Stimulated activated CD4-positive, alpha-beta T cell treated with anti-CD3 and anti-CD28 coated beads, Interleukin-1b, Interleukin-23, amount 100 ng/mL, for 48 hours (primary cell): ENCODE data around the gene SSR4.
"Not testable (repeated sequence)": the region's sequence is repeated elsewhere in the genome, so short reads cannot be mapped to it uniquely, and the experiment has no call there.

Experiments used
- DNase-seq: peaks from one replicate; pipeline ENCODE4 v3.0.0-alpha.2; 2020

Gene SSR4

GRCh38 chrX:153794018-153794896 lies at the start of gene SSR4, which contains the start of gene IDH3G:
Gene SSR4, plus strand, starts transcription at chrX:153794668. Its CDS starts 20 bp downstream, at chrX:153794688.
Gene IDH3G, minus strand, starts transcription at chrX:153794375. Its CDS starts 49 bp downstream, at chrX:153794326.
- DNase-seq = peak; percentile 93

- not testable (repeated sequence) for DNase-seq
Measured at GRCh38 chrX:153745067-153745433, 49.4 kb upstream of the SSR4 start.

- no peak for DNase-seq
Measured at GRCh38 chrX:153746359-153746758, 48.1 kb upstream of the SSR4 start.

GRCh38 chrX:153746991-153747390 lies 47.5 kb upstream of the SSR4 start:
- DNase-seq = not testable (repeated sequence)

- DNase-seq = not testable (repeated sequence)
Measured at GRCh38 chrX:153749017-153749416, 45.5 kb upstream of the SSR4 start.

- no peak for DNase-seq
Measured at GRCh38 chrX:153750127-153750774, 44.2 kb upstream of the SSR4 start.

- no peak for DNase-seq
Measured at GRCh38 chrX:153755136-153755535, 39.3 kb upstream of the SSR4 start.

GRCh38 chrX:153761863-153762262 lies 32.6 kb upstream of the SSR4 start:
- DNase-seq = no peak

- no peak for DNase-seq
Measured at GRCh38 chrX:153762626-153763173, 31.8 kb upstream of the SSR4 start.

- no peak for DNase-seq
Measured at GRCh38 chrX:153763298-153763932, 31.1 kb upstream of the SSR4 start.

- peak; percentile 70 for DNase-seq
Measured at GRCh38 chrX:153763989-153764755, 30.3 kb upstream of the SSR4 start, which contains the start of gene PLXNB3. Gene PLXNB3, plus strand, starts transcription at chrX:153764249. Its CDS starts 1,287 bp downstream, at chrX:153765536.

- DNase-seq = no peak
Measured at GRCh38 chrX:153764786-153765137, 29.7 kb upstream of the SSR4 start.

- DNase-seq = no peak
Measured at GRCh38 chrX:153765138-153766079, 29.1 kb upstream of the SSR4 start.

GRCh38 chrX:153766098-153766817 lies 28.2 kb upstream of the SSR4 start:
- peak; percentile 28 for DNase-seq

GRCh38 chrX:153766871-153767673 lies 27.4 kb upstream of the SSR4 start:
- no peak for DNase-seq

- no peak for DNase-seq
Measured at GRCh38 chrX:153767674-153768055, 26.8 kb upstream of the SSR4 start.

- DNase-seq = no peak
Measured at GRCh38 chrX:153768311-153769157, 25.9 kb upstream of the SSR4 start.

- DNase-seq = no peak
Measured at GRCh38 chrX:153769158-153769864, 25.2 kb upstream of the SSR4 start.
